Frontal cortex (tissue), 4 donors: ENCODE measurements around the gene SLC9A5. TPM values are rescaled to one million over a fixed set of nuclear protein-coding genes. Genes with fewer than 3 reads are reported as not detected.

ENCODE experiments used
- DNase-seq, 2 donors: peaks; one replicate each; pipeline ENCODE4 v3.0.0; 2012; ENCODE audit warnings: low spot score in 2 of 2
- FAIRE-seq: peaks from 2 replicates; lab custom pipeline; 2012; peaks lifted over from hg19 to GRCh38; lab: Jason Lieb, UNC
- total RNA-seq: library from RNA; depleted of rRNA; stranded (reverse); fragments of >200 nt; gene quantifications from one replicate; pipeline ENCODE4 v1.2.3, GENCODE V29; 2014
- donor health status: control.
- donor health status: control.
- donor health status: control.

SLC9A5 gene
- 0.41 TPM for total RNA-seq

DNA sequence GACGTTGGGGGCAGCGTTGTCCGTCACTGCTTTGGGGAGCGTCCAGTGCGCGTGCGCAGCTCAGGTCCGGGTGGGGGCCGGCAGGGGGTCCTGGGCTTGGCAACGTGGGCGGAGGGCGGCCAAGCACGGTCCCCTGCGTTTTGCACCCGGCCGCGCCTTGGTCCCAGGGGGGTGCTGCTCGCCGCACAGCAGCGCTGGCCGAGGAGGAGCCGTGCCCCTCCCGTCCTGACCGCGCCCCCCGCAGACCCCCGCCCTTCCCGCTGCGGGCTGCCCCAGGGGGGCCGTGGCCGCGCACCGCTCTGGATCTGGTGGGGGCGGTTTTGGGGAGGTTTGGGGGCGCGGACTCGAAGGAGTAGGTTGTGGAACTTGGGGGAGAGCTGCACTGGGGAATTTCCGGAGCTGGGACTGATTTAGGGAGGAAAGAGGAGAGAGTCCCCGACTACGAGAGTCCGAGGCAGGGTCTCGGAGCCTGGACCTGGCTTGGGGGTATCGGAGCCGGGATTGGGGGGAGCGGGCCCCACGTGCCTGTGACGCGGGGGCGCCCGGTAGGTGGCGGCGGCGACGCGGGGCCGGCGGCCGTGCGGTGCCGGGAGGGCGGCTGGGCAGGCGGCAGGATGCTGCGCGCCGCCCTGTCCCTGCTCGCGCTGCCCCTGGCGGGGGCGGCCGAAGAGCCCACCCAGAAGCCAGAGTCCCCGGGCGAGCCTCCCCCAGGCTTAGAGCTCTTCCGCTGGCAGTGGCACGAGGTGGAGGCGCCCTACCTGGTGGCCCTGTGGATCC is at the start of gene SLC9A5:
SLC9A5 (plus strand) TSS at position 579 of the 777 bp plus-strand sequence; CDS start at position 615, 36 bp downstream.
- FAIRE-seq, result no peak
- peak in 1 of 2 donors; percentile 63 for DNase-seq

DNA sequence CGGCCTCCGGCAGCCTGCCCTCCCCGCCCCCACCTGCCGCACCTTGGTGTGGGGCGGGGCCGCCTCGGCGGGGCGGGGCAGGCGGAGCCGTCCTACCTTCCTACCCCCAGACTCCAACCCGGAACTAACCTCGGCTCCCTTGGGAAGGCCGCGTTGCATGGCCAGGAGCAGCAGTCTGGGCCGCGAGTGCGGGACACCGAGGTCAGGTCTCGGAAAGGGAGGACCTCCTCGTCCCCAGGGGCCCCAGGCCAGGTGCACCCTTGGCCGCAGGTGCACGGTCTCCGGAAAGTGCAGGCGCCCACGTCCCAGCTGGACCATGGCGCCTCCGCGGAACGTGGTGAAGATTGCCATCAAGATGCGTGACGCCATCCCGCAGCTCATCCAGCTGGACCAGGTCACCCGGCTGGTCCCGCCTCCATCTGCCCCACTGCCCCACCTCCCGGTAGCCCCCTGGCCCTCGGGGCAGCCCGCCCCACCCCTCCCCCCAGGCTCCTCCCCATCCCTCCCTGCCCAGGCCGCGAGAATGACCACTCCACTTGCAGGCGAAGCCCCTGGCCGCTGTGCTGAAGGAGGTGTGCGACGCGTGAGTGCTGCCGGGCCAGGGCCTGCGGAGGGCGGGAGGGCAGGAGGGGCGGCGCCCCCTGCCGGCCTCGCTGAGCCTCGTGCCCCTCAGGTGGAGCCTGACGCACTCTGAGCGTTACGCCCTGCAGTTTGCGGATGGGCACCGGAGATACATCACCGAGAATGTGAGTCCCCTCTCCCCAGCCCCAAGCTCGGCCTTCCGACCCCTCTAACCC is 49.6 kb upstream of the SLC9A5 start, which contains the start of gene ELMO3:
ELMO3 (plus strand) TSS at position 121 of the 797 bp plus-strand sequence; CDS start at position 317, 196 bp downstream.
- no peak for FAIRE-seq
- peak; percentile 56 to 63 for DNase-seq

DNA sequence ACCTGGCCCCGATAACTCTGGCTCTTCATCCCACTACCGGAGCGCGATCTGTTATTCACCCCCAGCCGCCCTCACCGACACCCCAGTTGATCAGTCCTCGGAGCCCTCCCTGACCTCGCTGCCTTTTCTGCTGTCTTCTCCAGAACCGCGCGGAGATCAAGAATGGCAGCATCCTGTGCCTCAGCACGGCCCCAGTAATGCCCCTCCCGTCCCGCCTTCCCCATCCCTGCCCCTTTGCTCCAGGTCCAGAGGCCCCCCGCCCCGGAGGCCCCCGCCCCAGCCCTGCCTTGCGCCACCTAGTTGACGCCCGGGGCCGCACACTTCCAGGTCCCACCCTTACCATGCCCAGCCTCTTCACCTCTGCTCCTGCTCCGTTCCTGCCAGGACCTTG is 49.0 kb upstream of the SLC9A5 start:
- DNase-seq (no peak), FAIRE-seq (no peak)

- FAIRE-seq (no peak), DNase-seq (no peak)
These were observed 48.3 kb upstream of the SLC9A5 start for GRCh38 chr16:67200491-67200890.

GRCh38 chr16:67201411-67202345 is 47.1 kb upstream of the SLC9A5 start:
- no peak for FAIRE-seq
- no peak for DNase-seq

- no peak for FAIRE-seq
- DNase-seq, result no peak
These were observed 46.4 kb upstream of the SLC9A5 start for GRCh38 chr16:67202426-67202825.

DNA sequence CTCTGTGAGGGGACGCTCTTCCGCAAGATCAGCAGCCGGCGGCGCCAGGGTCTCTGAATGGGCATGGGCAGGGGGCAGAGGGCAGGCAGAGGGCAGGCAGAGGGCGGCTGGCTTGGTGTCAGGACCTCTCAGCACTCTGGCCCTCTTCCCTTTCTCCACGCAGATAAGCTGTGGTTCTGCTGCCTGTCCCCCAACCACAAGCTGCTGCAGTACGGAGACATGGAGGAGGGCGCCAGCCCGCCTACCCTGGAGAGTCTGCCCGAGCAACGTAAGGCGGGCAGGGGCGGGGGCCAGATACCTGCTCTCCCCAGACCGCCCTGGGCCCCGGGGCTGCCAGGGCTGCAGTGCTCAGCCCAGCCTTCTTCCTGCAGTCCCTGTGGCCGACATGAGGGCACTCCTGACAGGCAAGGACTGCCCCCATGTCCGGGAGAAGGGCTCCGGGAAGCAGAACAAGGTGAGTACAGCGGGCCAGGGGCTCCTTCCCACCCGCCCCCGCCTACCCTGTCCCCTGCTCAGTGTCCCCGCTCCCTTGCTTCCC is 45.8 kb upstream of the SLC9A5 start:
- FAIRE-seq, result no peak
- DNase-seq, result no peak

- FAIRE-seq (no peak), DNase-seq (no peak)
These were observed 44.7 kb upstream of the SLC9A5 start for GRCh38 chr16:67204076-67204475.

- DNase-seq, result no peak
- FAIRE-seq, result no peak
These were observed 42.5 kb upstream of the SLC9A5 start for GRCh38 chr16:67206129-67206837.

- DNase-seq, result no peak
- no peak for FAIRE-seq
These were observed 41.9 kb upstream of the SLC9A5 start for GRCh38 chr16:67206838-67207248.

DNA sequence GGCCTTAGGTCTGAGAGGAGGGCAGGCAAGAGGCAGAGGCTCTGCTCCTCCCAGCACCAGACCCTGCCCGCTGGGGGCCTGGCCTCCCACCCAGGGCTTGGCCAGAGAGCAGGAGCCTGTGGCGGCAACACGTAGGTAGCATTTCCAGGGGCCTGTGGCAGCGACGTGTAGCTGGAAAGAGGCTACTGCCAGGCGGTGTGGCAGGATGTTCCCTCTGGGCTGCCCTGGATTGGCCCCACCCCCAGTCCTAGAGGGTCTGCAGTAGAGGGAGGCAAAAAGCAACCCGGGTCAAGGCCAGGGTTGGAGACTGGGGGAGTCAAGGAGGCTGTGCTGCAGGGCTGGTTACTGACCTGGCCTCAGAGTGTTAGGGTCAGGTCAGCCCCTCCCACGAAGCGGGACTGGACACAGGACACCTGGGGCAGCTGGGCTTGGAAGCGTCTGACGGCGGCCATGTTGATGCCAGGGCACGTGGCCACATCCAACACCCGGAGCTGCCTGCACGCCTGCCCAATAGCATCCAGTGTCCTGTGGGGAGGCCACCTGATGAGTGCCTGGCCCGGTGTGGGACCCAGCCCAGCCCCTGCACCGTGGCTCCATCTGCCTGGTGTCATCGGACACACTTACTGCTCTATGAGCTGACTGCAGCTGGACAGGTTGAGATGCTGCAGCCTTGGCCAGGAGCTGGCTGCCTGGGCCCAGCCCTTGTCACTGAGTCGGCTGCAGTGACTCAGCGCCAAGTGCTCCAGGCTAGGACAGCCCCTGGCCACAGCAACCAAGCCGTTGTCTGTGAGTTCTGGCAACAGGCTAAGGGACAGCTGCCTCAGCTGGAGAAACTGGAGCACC is 41.3 kb upstream of the SLC9A5 start:
- DNase-seq (no peak), FAIRE-seq (no peak)

DNA sequence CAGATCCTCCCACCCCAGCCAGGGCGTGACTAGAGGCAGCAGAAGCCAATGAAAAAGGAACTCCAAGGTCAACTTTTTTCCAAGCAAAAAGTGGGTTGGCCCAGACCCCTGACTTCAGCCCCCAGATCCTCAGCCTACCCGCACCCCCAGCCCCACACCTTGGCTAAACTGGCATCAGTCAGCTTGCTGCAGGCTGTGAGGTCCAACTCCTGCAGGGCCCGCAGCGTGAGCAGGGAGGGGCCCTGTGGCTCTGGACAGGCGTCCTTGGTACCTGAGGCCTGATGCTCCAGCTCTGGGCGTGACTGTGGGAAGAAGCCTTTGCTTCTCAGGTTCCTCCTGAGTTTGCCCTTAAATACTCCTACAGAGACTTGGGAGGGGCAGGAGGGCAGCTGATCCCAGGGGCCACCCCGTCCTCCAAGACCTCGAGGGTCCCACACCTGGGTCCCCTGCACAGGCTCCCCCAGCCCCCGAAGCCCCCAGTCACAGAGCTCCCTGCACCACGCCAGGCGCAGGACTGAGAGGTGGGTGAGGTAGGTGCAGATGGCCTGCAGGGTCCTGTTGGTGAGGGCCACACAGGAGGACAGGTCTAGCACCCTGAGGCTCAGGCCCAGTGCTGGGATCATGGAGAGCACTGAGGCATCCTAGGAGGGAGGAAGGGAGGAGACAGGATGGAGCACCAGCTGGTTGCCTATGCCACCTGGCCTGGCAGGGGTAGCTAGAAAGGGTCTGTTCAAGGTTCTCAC is 40.5 kb upstream of the SLC9A5 start:
- no peak for DNase-seq
- no peak for FAIRE-seq

DNA sequence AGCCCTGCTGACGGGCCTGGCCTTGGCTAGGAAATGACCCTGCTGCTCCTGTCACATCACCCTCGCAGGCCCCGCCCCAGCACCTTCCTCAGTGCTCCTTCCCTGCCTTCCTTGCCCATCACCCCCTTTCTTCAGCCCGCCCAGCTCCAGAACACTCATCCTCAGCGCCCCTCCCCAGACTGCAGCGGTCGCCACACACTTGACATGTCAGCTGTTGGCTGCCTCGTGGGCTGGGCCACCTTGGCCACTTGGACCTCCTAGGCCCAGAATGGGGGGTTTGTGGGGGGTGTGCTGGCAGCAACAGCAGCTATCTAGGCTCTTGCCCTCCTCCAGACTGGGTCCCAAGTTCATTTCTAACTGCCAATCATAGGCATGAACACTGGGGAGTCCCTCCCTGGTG is 39.2 kb upstream of the SLC9A5 start:
- DNase-seq (no peak), FAIRE-seq (no peak)

- FAIRE-seq, result no peak
These were observed 38.5 kb upstream of the SLC9A5 start for GRCh38 chr16:67210069-67210937.

DNA sequence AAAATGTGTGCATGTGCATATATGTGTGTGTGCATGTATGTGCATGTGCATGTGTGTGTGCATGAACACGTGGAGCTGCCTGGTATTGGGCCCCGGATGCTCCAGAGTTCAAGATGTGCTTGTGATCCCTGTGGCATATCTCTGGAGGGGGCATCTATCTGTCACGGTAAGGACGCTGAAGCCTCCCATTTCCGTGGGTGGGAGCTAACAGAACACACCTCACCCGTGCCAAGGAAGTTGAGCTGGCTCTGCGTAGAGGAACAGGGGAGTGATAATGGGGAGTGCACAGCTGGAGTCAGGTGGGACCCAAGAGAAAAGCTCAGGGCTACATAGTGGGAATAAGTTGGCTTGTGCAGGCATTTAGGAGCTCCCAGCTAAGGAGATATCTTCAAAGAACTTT is 37.1 kb upstream of the SLC9A5 start:
- DNase-seq, result no peak
- no peak for FAIRE-seq

More at GRCh38 chr16:67210069-67210937, 38.5 kb upstream of the SLC9A5 start:
- DNase-seq, result no peak

- no peak for FAIRE-seq
These were observed 36.0 kb upstream of the SLC9A5 start for GRCh38 chr16:67212766-67213165.

More at GRCh38 chr16:67212766-67213165, 36.0 kb upstream of the SLC9A5 start:
- DNase-seq, result no peak
